HepG2 (cell line): Measurements from ENCODE around the gene POLR1D. TPM values are rescaled to one million over a fixed set of nuclear protein-coding genes. Genes with fewer than 3 reads are reported as not detected.

Experiments
- ATAC-seq: fragments of 200-7000 bp; cut with Tn5 transposase; 3 replicates; pipeline ENCODE4 v1.9.1; 2020; ENCODE audit warnings: mild to moderate bottlenecking, moderate library complexity
- BruUV-seq: library from RNA; stranded (reverse); fragments of 400-500 nt; replicated peaks from 2 replicates; lab custom pipeline; 2021; lab: Mats Ljungman, UMichigan
- CTCF ChIA-PET: fragments of 300-600 bp; formaldehyde crosslinking; extraction: SDS; loops from one replicate; lab custom pipeline; 2021; ENCODE audit warnings: low total read pairs, inconsistent platforms, low intra/inter-chr PET ratio; lab: Yijun Ruan, JAX
- POLR2A ChIA-PET: fragments of 350-600 bp; sonication (Branson Sonifier 250); formaldehyde crosslinking; loops from one replicate; lab custom pipeline; 2020; ENCODE audit warnings: antibody characterized with exemption, inconsistent platforms; lab: Yijun Ruan, JAX
- DNase-seq: peaks from one replicate; pipeline ENCODE4 v3.0.0-alpha.2; 2015; ENCODE audit warnings: low spot score
- FAIRE-seq: peaks from 3 replicates; lab custom pipeline; 2011; peaks lifted over from hg19 to GRCh38; lab: Jason Lieb, UNC
- H2AFZ ChIP-seq: one replicate; pipeline ENCODE4 v1.6.1; 2011; ENCODE audit warnings: low read length, inconsistent platforms
- H3K27ac ChIP-seq: fragments of 300-600 bp; 3 replicates; pipeline ENCODE4 v1.8.0; 2011; ENCODE audit warnings: mixed run types, mild to moderate bottlenecking, mixed read lengths, low read length, inconsistent platforms; ENCODE audit not compliant: insufficient read depth; ENCODE audit errors: extremely low read length
- H3K27me3 ChIP-seq, 2 experiments: fragments of 200-600 bp in 1 of 2; 2 replicates in 1 of 2; 3 replicates in 1 of 2; pipeline versions ENCODE4 v1.6.0 to v1.8.0; 2011; ENCODE audit warnings: low read length in 2 of 2, mild to moderate bottlenecking in 2 of 2, moderate library complexity in 2 of 2, inconsistent platforms in 1 of 2; ENCODE audit not compliant: insufficient read depth in 2 of 2, control insufficient read depth in 1 of 2
- H3K36me3 ChIP-seq, 2 experiments: fragments of 200-600 bp in 1 of 2; replicated peaks in 1 of 2; 2 replicates in 1 of 2; 3 replicates in 1 of 2; pipeline versions ENCODE4 v1.5.1 to v1.8.0; 2011; ENCODE audit warnings: low read length in 2 of 2, inconsistent platforms in 1 of 2; ENCODE audit not compliant: insufficient read depth in 2 of 2, control insufficient read depth in 1 of 2
- H3K4me1 ChIP-seq: 2 replicates; pipeline ENCODE4 v1.5.1; 2012; ENCODE audit warnings: low read length, inconsistent platforms; ENCODE audit not compliant: insufficient read depth
- H3K4me2 ChIP-seq: 2 replicates; pipeline ENCODE4 v1.6.0; 2011; ENCODE audit warnings: low read depth, low read length, inconsistent platforms
- H3K4me3 ChIP-seq, 3 experiments: fragments of 200-600 bp in 1 of 3; sonication (generic), shearing (Covaris generic) in 1 of 3; replicated peaks in 1 of 3; 2 replicates each; pipeline ENCODE4 v1.5.1; 2011 to 2016; ENCODE audit warnings: low read length in 3 of 3, inconsistent platforms in 2 of 3, low read depth in 2 of 3, mild to moderate bottlenecking in 2 of 3, control low read depth in 1 of 3, mixed read lengths in 1 of 3; ENCODE audit not compliant: insufficient read depth in 1 of 3
- H3K79me2 ChIP-seq: one replicate; pipeline ENCODE4 v1.6.1; 2011; ENCODE audit warnings: low read length, inconsistent platforms; ENCODE audit not compliant: insufficient read depth
- H3K9ac ChIP-seq: 2 replicates; pipeline ENCODE4 v1.6.0; 2011; ENCODE audit warnings: mild to moderate bottlenecking, low read depth, low read length, inconsistent platforms; ENCODE audit not compliant: insufficient read depth
- H3K9me3 ChIP-seq: 2 replicates; pipeline ENCODE4 v1.5.1; 2012; ENCODE audit warnings: mild to moderate bottlenecking, low read length
- H4K20me1 ChIP-seq: 2 replicates; pipeline ENCODE4 v1.6.0; 2011; ENCODE audit warnings: inconsistent platforms, mild to moderate bottlenecking, low read length, moderate library complexity; ENCODE audit not compliant: insufficient read depth
- HMGXB3 ChIP-seq: sonication (generic); formaldehyde crosslinking; IDR thresholded peaks from 2 replicates; pipeline ENCODE4 v1.4.0; 2020; ENCODE audit warnings: missing genetic modification reagents, borderline replicate concordance
- NFATC3 ChIP-seq: sonication (generic); formaldehyde crosslinking; IDR thresholded peaks from 2 replicates; pipeline ENCODE4 v1.5.1; 2020; ENCODE audit warnings: mild to moderate bottlenecking, missing genetic modification reagents
- POLR2AphosphoS2 ChIP-seq: IDR thresholded peaks from 2 replicates; pipeline ENCODE4 v1.6.1; 2011; ENCODE audit warnings: low read depth, low read length, improper control_type of control experiment
- SETDB1 ChIP-seq: sonication (generic); formaldehyde crosslinking; IDR thresholded peaks from 2 replicates; pipeline ENCODE4 v1.5.1; 2020; ENCODE audit warnings: missing genetic modification reagents, mild to moderate bottlenecking, borderline replicate concordance
- SMAD3 ChIP-seq: sonication (generic); formaldehyde crosslinking; IDR thresholded peaks from 2 replicates; pipeline ENCODE4 v1.4.0; 2020; ENCODE audit warnings: missing genetic modification reagents
- ZNF264 ChIP-seq: sonication (generic); formaldehyde crosslinking; IDR thresholded peaks from 2 replicates; pipeline ENCODE4 v1.4.0; 2020; ENCODE audit warnings: missing genetic modification reagents
- ZNF333 ChIP-seq: sonication (generic); formaldehyde crosslinking; IDR thresholded peaks from 2 replicates; pipeline ENCODE4 v1.4.0; 2020; ENCODE audit warnings: mild to moderate bottlenecking, missing genetic modification reagents, borderline replicate concordance
- ZNF567 ChIP-seq: sonication (generic); formaldehyde crosslinking; IDR thresholded peaks from 2 replicates; pipeline ENCODE4 v1.8.1; 2023; ENCODE audit warnings: mild to moderate bottlenecking, missing genetic modification reagents, borderline replicate concordance
- ZNF709 ChIP-seq: sonication (generic); formaldehyde crosslinking; IDR thresholded peaks from 2 replicates; pipeline ENCODE4 v1.5.0; 2020; ENCODE audit warnings: mild to moderate bottlenecking, missing genetic modification reagents
- ZNF83 ChIP-seq: sonication (generic); formaldehyde crosslinking; IDR thresholded peaks from 2 replicates; pipeline ENCODE4 v1.4.0; 2020; ENCODE audit warnings: missing genetic modification reagents, mild to moderate bottlenecking, borderline replicate concordance
- WGBS: methylation state at CpG from one replicate; pipeline ENCODE4 v1.1.6; 2017; ENCODE audit warnings: low lambda C conversion rate; 5-methylcytosine and 5-hydroxymethylcytosine counted together
- in situ Hi-C: cut with HindIII; loops from 2 replicates; pipeline ENCODE4 v1.10.0; 2017; ENCODE audit warnings: low pct_unique_long_range_greater_than_20kb; ENCODE audit not compliant: extremely low pct_ligation_motif_present
- intact Hi-C: fragments of 100-400 bp; cut with micrococcal nuclease; formaldehyde crosslinking; loops from one replicate; pipeline ENCODE4 v1.10.0; 2022; ENCODE audit not compliant: unreplicated experiment
- polyA plus RNA-seq, 8 experiments: library from polyadenylated mRNA; depleted of rRNA in 3 of 8; stranded (reverse) in 7 of 8; unstranded in 1 of 8; fragments of >200 nt; fragmentation: Illumina TruSeq in 4 of 8; extraction: Trizol in 4 of 8; gene quantifications; 2 replicates each; pipeline versions ENCODE4 v1.2.1 to v1.2.3, GENCODE V29; 2011 to 2016; ENCODE audit warnings: low read depth in 4 of 8, missing spikeins in 1 of 8, mixed read lengths in 1 of 8; ENCODE audit not compliant: insufficient read depth in 1 of 8
- total RNA-seq, 5 experiments: library from RNA; depleted of rRNA; stranded (reverse); fragments of >200 nt; fragmentation: Illumina TruSeq; extraction: Trizol; gene quantifications; 2 replicates each; pipeline ENCODE4 v1.2.3, GENCODE V29; 2016; ENCODE audit warnings: low read depth in 1 of 5

POLR1D gene
- total and polyA plus RNA-seq, 2 of the 13 experiments (the other 11 are each of a cell fraction or from before 2014, with no cell fraction given), result 183 to 490 TPM

DNA sequence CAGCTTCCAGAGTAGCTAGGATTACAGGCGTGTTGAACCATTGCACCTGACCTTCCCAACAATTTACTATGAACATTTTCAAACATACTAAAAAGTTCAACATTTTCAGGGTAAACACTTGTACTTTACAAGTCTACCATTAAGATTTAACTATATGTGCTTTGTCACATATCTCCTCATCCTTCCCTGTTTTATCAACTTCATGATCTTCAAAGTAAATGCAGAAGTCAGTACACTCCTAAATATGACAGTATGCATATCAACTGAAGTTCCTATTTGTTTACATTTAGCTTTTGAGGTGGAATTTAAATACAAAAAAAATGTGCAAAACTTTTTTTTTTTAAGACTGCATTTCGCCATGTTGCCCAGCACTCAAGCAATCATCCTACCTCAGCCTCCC lies 19.9 kb upstream of the POLR1D start:
- Histone ChIP-seq H3K27me3 (no peaks in the 10 kb centered on the region), H3K4me1 (peaks cover 59% of the 10 kb centered on the region), H3K36me3 (no peaks in the 10 kb centered on the region), H3K27ac (no peak overlapping the region), H3K9me3 (no peaks in the 10 kb centered on the region), H2AFZ (no peak overlapping the region)
- CTCF ChIA-PET, result no interaction called here
- in situ Hi-C loops (no loop called here), intact Hi-C loops (no loop called here)
- whole genome bisulfite sequencing, result 96% methylated on average over 2 of the region's 2 CpGs
- ATAC-seq, result no peak
- POLR2A ChIA-PET, result no interaction called here
- no peak for TF ChIP-seq POLR2AphosphoS2
- TF ChIP-seq ZNF709 (CRISPR knock-in tag), result no peak
- TF ChIP-seq ZNF83, result no peak
- TF ChIP-seq ZNF567 (CRISPR knock-in tag), result no peak
- TF ChIP-seq, all 625 proteins: peak for 0
- Histone ChIP-seq H3K4me3 (no peak overlapping the region), H3K9ac (no peak overlapping the region), H3K79me2 (peaks cover 95% of the 10 kb centered on the region), H4K20me1 (peaks cover 19% of the 10 kb centered on the region), H3K4me2 (no peak overlapping the region)
- DNase-seq, result no peak
- no peak for FAIRE-seq
- BruUV-seq, result no TSS peak

- BruUV-seq, result no TSS peak
- H3K79me2 ChIP-seq, result peaks cover 90% of the 10 kb centered on the region
- no peak overlapping the region for H3K4me2 ChIP-seq
- no peak overlapping the region for H3K4me3 ChIP-seq
- H3K27me3 ChIP-seq, result no peaks in the 10 kb centered on the region
- no peak for TF ChIP-seq SETDB1
- TF ChIP-seq ZNF333 (CRISPR knock-in tag), result no peak
- no peak for TF ChIP-seq HMGXB3 (CRISPR knock-in tag)
- TF ChIP-seq NFATC3 (CRISPR knock-in tag), result no peak
- TF ChIP-seq ZNF264 (CRISPR knock-in tag), result no peak
- TF ChIP-seq SMAD3, result no peak
- H3K27ac ChIP-seq, result no peak overlapping the region
- ATAC-seq, result no peak
- in situ Hi-C loops (no loop called here), intact Hi-C loops (no loop called here)
- POLR2A ChIA-PET, result interaction anchor here (1.4 kb wide), 1 partner anchor 15 kb away, joined by 6 read pairs; the partner anchor contains the start of gene LNX2
- no peak overlapping the region for H3K9ac ChIP-seq
- no peaks in the 10 kb centered on the region; a peak in 1 of 5 replicates for H3K36me3 ChIP-seq
- 63% methylated on average over 3 of the region's 3 CpGs for WGBS
- no peaks in the 10 kb centered on the region for H3K9me3 ChIP-seq
- H3K4me1 ChIP-seq, result peaks cover 55% of the 10 kb centered on the region
- no peak for DNase-seq
- no peak for FAIRE-seq
- CTCF ChIA-PET, result no interaction called here
- peaks cover 8% of the 10 kb centered on the region for H4K20me1 ChIP-seq
- H2AFZ ChIP-seq, result no peak overlapping the region
Observed at GRCh38 chr13:27605099-27605498, 16.6 kb upstream of the POLR1D start.
